LNCAP (cell line): ENCODE data around the gene SRSF12.

Experiments used
- TF ChIP-seq, protein P1 (sequence below): fragments of 450-650 bp; IDR thresholded peaks from 2 replicates; pipeline ENCODE4 v1.5.1; 2017; ENCODE audit warnings: mild to moderate bottlenecking

The SRSF12 gene

DNA sequence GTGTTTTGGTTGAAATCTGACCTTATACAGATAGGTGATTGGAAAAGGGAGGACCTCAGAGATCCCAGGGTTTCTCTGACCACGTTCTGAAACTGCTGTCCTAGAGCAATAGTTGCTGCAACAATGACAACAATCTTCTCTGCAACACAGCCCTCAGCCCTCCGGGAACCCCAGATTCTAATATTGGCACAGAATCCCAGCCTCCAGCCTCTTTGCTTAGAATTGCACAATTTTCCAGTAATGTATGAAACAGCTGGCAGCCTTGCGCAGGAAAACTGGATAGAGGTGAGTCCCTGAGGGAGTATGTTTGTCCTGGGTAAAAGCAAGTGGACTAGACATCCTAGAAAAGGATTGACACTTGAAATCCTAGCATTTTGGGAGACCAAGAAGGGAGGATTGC, 67.7 kb downstream of the SRSF12 start:
- TF ChIP-seq, protein P1, sequence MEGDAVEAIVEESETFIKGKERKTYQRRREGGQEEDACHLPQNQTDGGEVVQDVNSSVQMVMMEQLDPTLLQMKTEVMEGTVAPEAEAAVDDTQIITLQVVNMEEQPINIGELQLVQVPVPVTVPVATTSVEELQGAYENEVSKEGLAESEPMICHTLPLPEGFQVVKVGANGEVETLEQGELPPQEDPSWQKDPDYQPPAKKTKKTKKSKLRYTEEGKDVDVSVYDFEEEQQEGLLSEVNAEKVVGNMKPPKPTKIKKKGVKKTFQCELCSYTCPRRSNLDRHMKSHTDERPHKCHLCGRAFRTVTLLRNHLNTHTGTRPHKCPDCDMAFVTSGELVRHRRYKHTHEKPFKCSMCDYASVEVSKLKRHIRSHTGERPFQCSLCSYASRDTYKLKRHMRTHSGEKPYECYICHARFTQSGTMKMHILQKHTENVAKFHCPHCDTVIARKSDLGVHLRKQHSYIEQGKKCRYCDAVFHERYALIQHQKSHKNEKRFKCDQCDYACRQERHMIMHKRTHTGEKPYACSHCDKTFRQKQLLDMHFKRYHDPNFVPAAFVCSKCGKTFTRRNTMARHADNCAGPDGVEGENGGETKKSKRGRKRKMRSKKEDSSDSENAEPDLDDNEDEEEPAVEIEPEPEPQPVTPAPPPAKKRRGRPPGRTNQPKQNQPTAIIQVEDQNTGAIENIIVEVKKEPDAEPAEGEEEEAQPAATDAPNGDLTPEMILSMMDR = no peak

DNA sequence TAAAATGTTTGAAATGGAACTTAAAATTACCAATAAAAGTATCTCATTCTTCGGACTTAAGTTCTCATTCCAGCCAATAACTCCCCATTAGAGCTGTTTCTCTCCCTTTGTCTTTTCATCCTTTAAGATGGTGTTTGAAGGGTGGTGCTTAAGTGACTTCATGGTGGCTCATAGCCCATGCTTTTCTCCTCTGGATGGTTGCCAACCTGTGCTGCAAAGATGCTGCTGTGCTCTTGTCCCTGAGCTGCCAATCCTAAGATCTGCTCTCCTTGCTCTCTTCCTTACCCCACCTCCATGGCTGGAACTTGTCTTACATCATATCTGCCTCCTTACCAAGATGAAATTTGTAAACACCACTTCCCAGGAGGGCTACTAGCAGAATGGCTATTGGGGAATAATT, 68.9 kb downstream of the SRSF12 start:
- TF ChIP-seq, protein P1 = no peak

DNA sequence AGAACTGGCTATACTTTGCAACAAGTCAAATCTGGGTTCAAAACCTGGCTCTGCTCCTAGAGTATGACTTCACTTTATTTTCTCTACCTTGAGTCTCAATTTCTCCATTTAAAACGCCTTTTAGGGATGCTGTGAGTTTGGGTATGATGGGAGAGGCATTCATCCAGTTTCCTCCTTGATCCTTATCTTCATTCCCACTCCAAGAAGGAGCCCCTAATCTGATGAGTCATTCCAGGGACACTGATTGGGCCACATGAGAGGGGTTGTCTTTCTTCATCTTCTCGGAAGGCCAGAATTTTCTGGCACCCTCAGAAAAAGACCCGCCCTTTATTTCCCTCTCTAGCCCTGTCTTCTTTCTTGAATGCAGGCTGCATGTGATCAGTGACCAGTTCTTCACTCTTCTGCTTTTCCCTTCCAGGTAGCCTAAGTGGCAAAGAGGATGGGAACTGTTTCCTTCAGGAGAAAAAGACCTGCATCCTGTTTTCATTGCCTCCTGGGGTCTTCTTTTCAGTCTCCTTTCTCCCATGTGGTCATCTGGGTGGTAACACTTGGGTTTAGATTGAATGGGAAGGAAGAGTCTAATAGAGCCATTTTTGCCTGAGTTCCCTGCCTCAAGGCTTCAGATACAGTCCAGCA, 69.5 kb downstream of the SRSF12 start:
- TF ChIP-seq, protein P1 = no peak

DNA sequence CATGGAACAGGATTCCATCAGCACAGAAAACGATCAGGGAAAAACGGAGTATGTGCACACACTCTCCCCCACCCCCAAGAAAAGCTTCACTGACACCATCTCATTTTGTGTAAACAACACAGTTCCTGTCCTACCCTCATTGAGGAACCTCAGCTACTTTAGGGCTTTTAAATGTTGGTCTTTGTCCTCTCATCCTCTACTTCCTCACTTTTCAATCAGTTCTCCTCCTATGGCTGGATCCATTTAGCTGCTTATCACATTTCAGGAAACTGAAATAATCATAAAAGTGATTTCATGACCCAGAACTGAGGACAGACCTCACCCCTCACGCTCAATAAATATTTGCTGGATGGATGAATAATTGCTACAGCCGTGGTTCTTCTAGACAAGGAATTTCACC, 70.4 kb downstream of the SRSF12 start:
- TF ChIP-seq, protein P1 = no peak
